HG03135 (cell line): ENCODE measurements around the gene NRN1L.
"Not testable (repeated sequence)": the region's sequence is repeated elsewhere in the genome, so short reads cannot be mapped to it uniquely, and the experiment has no call there.

Experiments used
- ATAC-seq: cut with Tn5 transposase; IDR thresholded peaks from one replicate; pipeline ENCODE4 v1.9.1; 2021; ENCODE audit warnings: mild to moderate bottlenecking, moderate library complexity; ENCODE audit not compliant: unreplicated experiment

The NRN1L gene

GRCh38 chr16:67860589-67861398 lies 23.9 kb upstream of the NRN1L start:
- ATAC-seq, result no peak

- no peak for ATAC-seq
Measured at GRCh38 chr16:67861877-67862276, 22.8 kb upstream of the NRN1L start.

- no peak for ATAC-seq
Measured at GRCh38 chr16:67862623-67863583, 21.8 kb upstream of the NRN1L start.

GRCh38 chr16:67864044-67864443 lies 20.6 kb upstream of the NRN1L start:
- ATAC-seq, result not testable (repeated sequence)

GRCh38 chr16:67864594-67864993 lies 20.1 kb upstream of the NRN1L start:
- no peak for ATAC-seq

GRCh38 chr16:67865318-67865717 lies 19.4 kb upstream of the NRN1L start:
- no peak for ATAC-seq

- no peak for ATAC-seq
Measured at GRCh38 chr16:67868290-67868689, 16.4 kb upstream of the NRN1L start.

GRCh38 chr16:67869653-67870052 lies 15.0 kb upstream of the NRN1L start:
- ATAC-seq, result no peak

- no peak for ATAC-seq
Measured at GRCh38 chr16:67871256-67871655, 13.4 kb upstream of the NRN1L start.

- ATAC-seq, result no peak
Measured at GRCh38 chr16:67872131-67872630, 12.5 kb upstream of the NRN1L start.

- ATAC-seq, result peak; percentile 79
Measured at GRCh38 chr16:67872631-67873434, 11.9 kb upstream of the NRN1L start, which contains the start of gene EDC4. TSS of gene EDC4 (plus strand) at chr16:67873052. CDS start at chr16:67873262, 210 bp downstream.

GRCh38 chr16:67873435-67874370 lies 11.0 kb upstream of the NRN1L start:
- ATAC-seq, result peak; percentile 20

- ATAC-seq, result no peak
Measured at GRCh38 chr16:67874372-67874771, 10.3 kb upstream of the NRN1L start.

- no peak for ATAC-seq
Measured at GRCh38 chr16:67877064-67877463, 7.6 kb upstream of the NRN1L start.

- ATAC-seq, result no peak
Measured at GRCh38 chr16:67878232-67878631, 6.5 kb upstream of the NRN1L start.

GRCh38 chr16:67878846-67879245 lies 5.8 kb upstream of the NRN1L start:
- ATAC-seq, result no peak

- ATAC-seq, result no peak
Measured at GRCh38 chr16:67879462-67879861, 5.2 kb upstream of the NRN1L start.

GRCh38 chr16:67879936-67880335 lies 4.7 kb upstream of the NRN1L start:
- ATAC-seq, result no peak

GRCh38 chr16:67880584-67880983 lies 4.1 kb upstream of the NRN1L start:
- no peak for ATAC-seq
